Esophagus muscularis mucosa (tissue), 3 donors: Measurements from ENCODE around the gene IQSEC3.

ENCODE experiments used
- POLR2AphosphoS5 ChIP-seq, 2 donors: sonication (generic); formaldehyde crosslinking; IDR thresholded peaks; one replicate each; pipeline ENCODE4 v1.6.1; 2017; ENCODE audit warnings: antibody characterized with exemption in 2 of 2
- TF ChIP-seq, protein P1 (sequence below), 3 experiments: fragments of 200-600 bp in 2 of 3; fragments of 450-650 bp in 1 of 3; sonication (generic) in 2 of 3; IDR thresholded peaks; one replicate each; pipeline ENCODE4 v1.5.1; 2017 to 2019; ENCODE audit warnings: antibody characterized with exemption in 3 of 3, mild to moderate bottlenecking in 2 of 3, moderate library complexity in 1 of 3

DNA sequence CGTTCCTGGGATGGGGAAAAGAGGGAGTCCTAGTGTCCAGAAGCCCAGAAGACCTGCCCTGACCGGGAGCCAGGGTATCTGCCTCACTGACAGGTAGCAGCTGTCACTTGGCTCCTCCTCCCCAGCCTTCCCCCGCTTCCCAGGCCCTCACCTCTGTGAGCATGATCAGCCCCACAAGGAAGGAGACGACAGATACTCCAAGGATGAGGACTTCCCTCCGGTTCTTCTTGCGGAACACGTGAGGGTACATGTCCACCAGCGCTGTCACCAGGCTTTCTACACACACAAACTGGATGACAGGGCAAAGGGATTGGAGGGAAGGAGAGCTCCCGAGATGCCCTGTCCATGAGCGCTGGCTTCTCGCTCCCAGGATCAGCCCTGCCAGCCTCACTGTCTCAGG is 157.3 kb downstream of the IQSEC3 start:
- TF ChIP-seq, protein P1, sequence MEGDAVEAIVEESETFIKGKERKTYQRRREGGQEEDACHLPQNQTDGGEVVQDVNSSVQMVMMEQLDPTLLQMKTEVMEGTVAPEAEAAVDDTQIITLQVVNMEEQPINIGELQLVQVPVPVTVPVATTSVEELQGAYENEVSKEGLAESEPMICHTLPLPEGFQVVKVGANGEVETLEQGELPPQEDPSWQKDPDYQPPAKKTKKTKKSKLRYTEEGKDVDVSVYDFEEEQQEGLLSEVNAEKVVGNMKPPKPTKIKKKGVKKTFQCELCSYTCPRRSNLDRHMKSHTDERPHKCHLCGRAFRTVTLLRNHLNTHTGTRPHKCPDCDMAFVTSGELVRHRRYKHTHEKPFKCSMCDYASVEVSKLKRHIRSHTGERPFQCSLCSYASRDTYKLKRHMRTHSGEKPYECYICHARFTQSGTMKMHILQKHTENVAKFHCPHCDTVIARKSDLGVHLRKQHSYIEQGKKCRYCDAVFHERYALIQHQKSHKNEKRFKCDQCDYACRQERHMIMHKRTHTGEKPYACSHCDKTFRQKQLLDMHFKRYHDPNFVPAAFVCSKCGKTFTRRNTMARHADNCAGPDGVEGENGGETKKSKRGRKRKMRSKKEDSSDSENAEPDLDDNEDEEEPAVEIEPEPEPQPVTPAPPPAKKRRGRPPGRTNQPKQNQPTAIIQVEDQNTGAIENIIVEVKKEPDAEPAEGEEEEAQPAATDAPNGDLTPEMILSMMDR (IDR thresholded peaks at IDR 0.05), result no peak
- no peak for TF ChIP-seq POLR2AphosphoS5 (IDR thresholded peaks at IDR 0.05)
